OCI-LY3 (cell line): ENCODE data around the gene OR14I1.

Source experiments
- EZH2phosphoT487 ChIP-seq: fragments of 200-600 bp; shearing (Covaris generic); IDR thresholded peaks from 2 replicates; pipeline ENCODE4 v1.6.1; 2018; ENCODE audit warnings: antibody characterized with exemption, mixed run types, low read depth
- TF ChIP-seq, protein P1 (sequence below): fragments of 200-600, 300-600 bp; sonication (generic); IDR thresholded peaks from 2 replicates; pipeline ENCODE4 v1.5.1; 2014; ENCODE audit warnings: antibody characterized with exemption, low read length, low read depth

- TF ChIP-seq, protein P1, sequence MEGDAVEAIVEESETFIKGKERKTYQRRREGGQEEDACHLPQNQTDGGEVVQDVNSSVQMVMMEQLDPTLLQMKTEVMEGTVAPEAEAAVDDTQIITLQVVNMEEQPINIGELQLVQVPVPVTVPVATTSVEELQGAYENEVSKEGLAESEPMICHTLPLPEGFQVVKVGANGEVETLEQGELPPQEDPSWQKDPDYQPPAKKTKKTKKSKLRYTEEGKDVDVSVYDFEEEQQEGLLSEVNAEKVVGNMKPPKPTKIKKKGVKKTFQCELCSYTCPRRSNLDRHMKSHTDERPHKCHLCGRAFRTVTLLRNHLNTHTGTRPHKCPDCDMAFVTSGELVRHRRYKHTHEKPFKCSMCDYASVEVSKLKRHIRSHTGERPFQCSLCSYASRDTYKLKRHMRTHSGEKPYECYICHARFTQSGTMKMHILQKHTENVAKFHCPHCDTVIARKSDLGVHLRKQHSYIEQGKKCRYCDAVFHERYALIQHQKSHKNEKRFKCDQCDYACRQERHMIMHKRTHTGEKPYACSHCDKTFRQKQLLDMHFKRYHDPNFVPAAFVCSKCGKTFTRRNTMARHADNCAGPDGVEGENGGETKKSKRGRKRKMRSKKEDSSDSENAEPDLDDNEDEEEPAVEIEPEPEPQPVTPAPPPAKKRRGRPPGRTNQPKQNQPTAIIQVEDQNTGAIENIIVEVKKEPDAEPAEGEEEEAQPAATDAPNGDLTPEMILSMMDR = no peak
- no peak for TF ChIP-seq EZH2phosphoT487
These were observed 28.2 kb upstream of the OR14I1 start for GRCh38 chr1:248730507-248731335.
